Measurements from ENCODE around the gene SGSH.

DNA sequence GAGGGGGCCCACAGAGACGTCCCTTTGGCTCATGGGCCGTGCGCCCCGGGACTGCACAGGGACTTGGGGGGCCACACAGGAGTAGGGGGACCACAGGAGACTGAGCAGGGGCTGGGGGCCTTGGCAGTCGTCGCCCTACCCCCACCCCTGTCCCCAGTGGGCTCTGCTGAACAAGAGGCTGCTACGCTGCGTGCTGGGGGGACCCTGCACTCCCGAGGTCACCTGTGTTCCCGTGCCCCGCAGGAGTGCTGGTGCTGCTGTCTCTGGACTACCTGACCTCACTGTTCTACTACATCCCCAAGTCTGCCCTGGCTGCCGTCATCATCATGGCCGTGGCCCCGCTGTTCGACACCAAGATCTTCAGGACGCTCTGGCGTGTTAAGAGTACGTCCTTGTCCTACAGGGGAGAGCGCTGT is 26.1 kb upstream of the SGSH start:
- TF ChIP-seq CTCF (optimal IDR thresholded peaks at IDR 0.05 in 1 of 3, IDR thresholded peaks at IDR 0.05 in 1 of 3, conservative IDR thresholded peaks at IDR 0.05 in 1 of 3; ENCODE audit: extremely low read depth in 1 of 3, insufficient read depth in 2 of 3, low read length in 3 of 3), result no peak
- TF ChIP-seq EZH2 (IDR thresholded peaks at IDR 0.05; ENCODE audit: low read length), result no peak
